Mesothelial cell of epicardium (in vitro differentiated cells): Measurements from ENCODE around the gene ALG12. TPM values are rescaled to one million over a fixed set of nuclear protein-coding genes. Genes with fewer than 3 reads are reported as not detected.

Experiments used
- DNase-seq, 2 experiments: peaks; one replicate each; pipeline ENCODE4 v3.0.0; 2021; ENCODE audit warnings: low spot score in 2 of 2; ENCODE audit not compliant: unreplicated experiment in 2 of 2
- H3K27ac Mint-ChIP-seq: 2 replicates; pipeline ENCODE4 v1.8.0; 2021; ENCODE audit warnings: mixed read lengths
- H3K27me3 Mint-ChIP-seq: 2 replicates; pipeline ENCODE4 v1.8.0; 2021; ENCODE audit warnings: low read depth, mixed read lengths
- H3K36me3 Mint-ChIP-seq: 2 replicates; pipeline ENCODE4 v1.8.0; 2021; ENCODE audit warnings: mixed read lengths
- H3K4me1 Mint-ChIP-seq: 2 replicates; pipeline ENCODE4 v1.8.0; 2021; ENCODE audit warnings: mixed read lengths
- H3K4me3 Mint-ChIP-seq: 2 replicates; pipeline ENCODE4 v1.8.0; 2021; ENCODE audit warnings: mild to moderate bottlenecking, moderate library complexity, mixed read lengths
- H3K9me3 Mint-ChIP-seq: 2 replicates; pipeline ENCODE4 v1.8.0; 2021; ENCODE audit warnings: mixed read lengths
- CTCF ChIP-seq: fragments of 200-600 bp; sonication (generic); IDR thresholded peaks from one replicate; pipeline ENCODE4 v1.5.0; 2021; ENCODE audit warnings: antibody characterized with exemption; ENCODE audit not compliant: unreplicated experiment
- total RNA-seq: library from RNA; stranded (reverse); gene quantifications from 3 replicates; pipeline ENCODE4 v1.2.1, GENCODE V29; 2021

Gene ALG12
- total RNA-seq, 1 donor from 2014 or later: 26.4 TPM

- DNase-seq: no peak
- H3K27ac Mint-ChIP-seq: no peak overlapping the region
- H3K36me3 Mint-ChIP-seq: no peaks in the 10 kb centered on the region
- H3K27me3 Mint-ChIP-seq: no peaks in the 10 kb centered on the region
- TF ChIP-seq CTCF: no peak
- H3K4me1 Mint-ChIP-seq: peaks cover 16% of the 10 kb centered on the region
- H3K4me3 Mint-ChIP-seq: no peak overlapping the region
- no peaks in the 10 kb centered on the region for H3K9me3 Mint-ChIP-seq
Measured at GRCh38 chr22:49938565-49939136, 20.4 kb upstream of the ALG12 start.

DNA sequence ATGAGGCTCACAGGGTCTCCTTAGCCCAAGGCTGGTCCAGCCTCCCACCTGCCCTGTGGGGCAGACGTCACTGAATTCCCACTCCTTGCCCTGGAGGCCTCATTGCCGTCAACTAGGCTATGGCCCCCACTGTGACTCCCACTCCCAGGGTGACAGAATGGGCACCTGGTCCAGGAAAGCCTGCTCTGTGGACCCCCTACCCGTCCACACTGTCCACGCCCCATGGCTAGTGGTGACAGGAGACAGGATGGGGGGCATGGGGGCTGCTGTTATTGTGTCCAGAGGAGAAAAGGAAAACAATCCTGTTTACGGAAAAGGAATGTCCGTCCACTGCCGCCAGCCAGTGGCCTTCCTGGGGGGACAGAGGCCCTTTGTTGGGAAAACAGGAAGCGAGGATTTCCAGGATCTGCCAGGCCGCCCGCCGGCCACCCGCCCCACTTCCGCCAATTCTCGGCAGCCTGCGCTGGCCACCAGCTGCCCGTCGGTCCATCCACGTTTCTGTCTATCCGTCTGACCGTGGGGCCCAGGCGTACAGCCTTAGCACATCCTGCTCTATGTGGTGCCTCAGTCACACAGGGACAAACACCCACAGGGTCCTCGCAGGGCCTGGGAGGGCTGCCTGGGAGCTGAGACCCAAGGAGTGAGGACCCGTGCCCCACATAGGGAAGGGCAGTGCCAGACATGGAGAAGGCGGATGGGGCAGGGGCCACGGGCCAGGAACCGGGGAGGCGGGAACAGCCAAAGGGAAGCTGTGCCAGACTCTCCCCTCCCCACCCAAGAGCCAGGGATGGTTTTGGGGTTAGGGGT, 19.7 kb upstream of the ALG12 start:
- Mint-ChIP-seq H3K4me3 (no peak overlapping the region), H3K4me1 (peaks cover 16% of the 10 kb centered on the region), H3K9me3 (no peaks in the 10 kb centered on the region), H3K27ac (no peak overlapping the region), H3K27me3 (no peaks in the 10 kb centered on the region), H3K36me3 (no peaks in the 10 kb centered on the region)
- no peak for DNase-seq
- no peak for TF ChIP-seq CTCF

DNA sequence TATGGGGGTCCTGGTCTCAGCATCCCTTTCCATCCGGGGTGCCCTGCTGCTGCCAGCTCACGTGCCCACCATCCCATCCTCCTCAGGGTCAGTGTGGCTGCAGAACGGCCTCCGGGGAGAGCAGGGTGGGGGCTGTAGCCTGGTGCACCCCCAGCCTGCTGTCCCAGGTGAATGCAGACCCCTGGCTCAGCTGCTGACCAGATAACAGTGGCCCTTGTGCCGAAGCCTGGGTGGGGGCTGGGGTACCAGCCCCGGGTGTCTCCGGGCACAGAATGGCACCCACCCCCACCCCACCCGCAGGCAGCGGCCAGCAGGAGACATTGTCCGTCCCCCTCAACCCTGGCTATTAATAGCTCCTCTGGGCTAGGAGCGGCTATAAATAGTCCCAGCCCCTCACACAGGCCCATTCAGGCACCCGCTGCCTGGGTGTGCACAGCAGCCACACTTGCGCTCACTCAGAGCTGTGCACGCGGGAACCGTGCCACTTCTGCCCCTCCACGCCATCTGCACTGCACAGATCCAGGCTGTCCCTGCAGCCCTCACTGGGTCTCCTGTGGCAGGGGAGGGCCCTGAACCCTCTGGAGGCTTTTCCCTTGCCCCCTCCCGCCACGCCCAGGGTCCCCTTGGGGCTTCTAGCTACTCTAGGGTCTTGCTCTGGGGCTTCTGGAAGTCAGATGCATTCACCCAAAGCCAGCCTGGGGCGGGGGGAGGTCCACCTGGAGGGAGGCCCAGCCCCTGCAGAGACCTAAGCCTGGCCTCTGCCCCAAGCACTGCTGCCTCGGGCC, 18.9 kb upstream of the ALG12 start:
- Mint-ChIP-seq H3K27ac (no peak overlapping the region), H3K4me1 (peaks cover 16% of the 10 kb centered on the region), H3K36me3 (no peaks in the 10 kb centered on the region), H3K9me3 (no peaks in the 10 kb centered on the region), H3K4me3 (peak overlapping the region; percentile 53), H3K27me3 (no peaks in the 10 kb centered on the region)
- no peak for DNase-seq
- no peak for TF ChIP-seq CTCF

DNA sequence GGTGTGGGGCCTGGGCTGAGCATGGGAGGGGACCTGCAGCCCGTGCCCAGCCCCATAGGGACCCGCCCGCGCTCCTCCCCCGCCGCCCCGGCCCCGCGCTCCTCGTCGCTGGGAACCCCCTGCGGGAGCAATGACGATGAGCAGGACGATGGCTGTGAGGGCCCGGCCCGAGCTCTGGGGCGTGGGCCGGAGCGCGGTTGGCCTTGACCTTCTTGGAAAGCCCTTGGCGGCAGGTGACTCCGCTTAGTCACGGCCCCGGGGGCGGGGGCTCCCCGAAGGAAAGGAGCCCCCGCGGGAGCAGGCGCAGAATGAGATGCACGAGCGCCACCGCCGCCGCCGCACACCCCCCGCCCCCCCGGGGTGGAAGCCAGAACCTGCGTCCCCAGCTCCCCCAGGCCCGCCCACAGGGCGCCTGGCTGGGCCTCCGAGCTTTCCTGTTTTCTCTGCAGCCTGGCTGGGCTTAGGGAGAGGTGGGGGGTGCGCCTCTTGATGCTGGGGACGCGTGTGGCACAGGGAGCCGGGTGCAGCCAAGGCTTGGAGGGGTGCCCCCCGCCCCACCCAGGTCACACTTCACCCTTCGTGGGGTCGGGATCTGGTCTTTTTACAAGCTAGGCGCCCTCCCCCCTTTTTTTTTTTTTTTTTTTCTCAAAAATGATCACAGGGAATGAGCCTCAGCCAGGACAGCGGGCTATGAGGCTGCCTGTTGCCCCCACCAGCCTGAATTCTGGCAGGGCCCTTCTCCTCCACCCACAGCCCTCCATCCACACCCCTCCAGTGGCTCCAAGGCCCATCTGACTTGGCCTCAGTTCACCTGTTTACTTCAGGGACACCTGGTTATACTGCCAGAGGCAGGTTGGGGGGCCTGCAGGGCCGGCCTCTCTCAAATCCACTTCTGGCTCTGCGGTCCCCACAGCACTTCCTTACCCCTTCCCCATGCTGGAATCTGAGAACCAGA, 18.1 kb upstream of the ALG12 start:
- Mint-ChIP-seq H3K4me1 (peaks cover 17% of the 10 kb centered on the region), H3K4me3 (peak overlapping the region; percentile 53), H3K27me3 (no peaks in the 10 kb centered on the region), H3K36me3 (no peaks in the 10 kb centered on the region), H3K9me3 (no peaks in the 10 kb centered on the region), H3K27ac (peak overlapping the region; percentile 21)
- no peak for DNase-seq
- TF ChIP-seq CTCF: no peak

GRCh38 chr22:49935561-49935960, 17.3 kb upstream of the ALG12 start:
- no peak overlapping the region for H3K4me3 Mint-ChIP-seq
- H3K4me1 Mint-ChIP-seq: peaks cover 20% of the 10 kb centered on the region
- H3K27ac Mint-ChIP-seq: no peak overlapping the region
- no peak for DNase-seq
- no peaks in the 10 kb centered on the region for H3K27me3 Mint-ChIP-seq
- no peak for TF ChIP-seq CTCF
- no peaks in the 10 kb centered on the region for H3K9me3 Mint-ChIP-seq
- H3K36me3 Mint-ChIP-seq: no peaks in the 10 kb centered on the region
